ENCODE results near the gene ST6GALNAC2. TPM values are rescaled to one million over a fixed set of nuclear protein-coding genes. Genes with fewer than 3 reads are reported as not detected.

The ST6GALNAC2 gene
- total RNA-seq, 1 donor, result 2.3 TPM

Other genes starting within 250 kb of the ST6GALNAC2 start
- gene PRPSAP1, start 231.9 kb downstream of the ST6GALNAC2 start, total RNA-seq, result 23.4 TPM
- 19.2 TPM for gene SPHK1, start 201.3 kb downstream of the ST6GALNAC2 start, total RNA-seq
- 15.2 TPM for gene UBE2O, start 132.7 kb downstream of the ST6GALNAC2 start, total RNA-seq
- gene AANAT, start 118.3 kb downstream of the ST6GALNAC2 start, total RNA-seq, result not detected
- 62.1 TPM for gene RHBDF2, start 84.4 kb downstream of the ST6GALNAC2 start, total RNA-seq
- 0.21 TPM for gene CYGB, start 48.2 kb downstream of the ST6GALNAC2 start, total RNA-seq
- 0.73 TPM for gene PRCD, start 45.8 kb downstream of the ST6GALNAC2 start, total RNA-seq
- 4.0 TPM for gene ST6GALNAC1, start 57.9 kb upstream of the ST6GALNAC2 start, total RNA-seq
- 10.3 TPM for gene MXRA7, start 125.1 kb upstream of the ST6GALNAC2 start, total RNA-seq
- 48.5 TPM for gene JMJD6, start 140.7 kb upstream of the ST6GALNAC2 start, total RNA-seq
- 26.3 TPM for gene METTL23, start 141.0 kb upstream of the ST6GALNAC2 start, total RNA-seq
- gene SRSF2, start 151.5 kb upstream of the ST6GALNAC2 start, total RNA-seq, result 288 TPM
- gene MFSD11, start 152.3 kb upstream of the ST6GALNAC2 start, total RNA-seq, result 28.2 TPM